Transverse colon (tissue), 4 donors: ENCODE data around the gene LIN7C. TPM values are rescaled to one million over a fixed set of nuclear protein-coding genes. Genes with fewer than 3 reads are reported as not detected.

Experiments
- DNase-seq: peaks from one replicate; pipeline ENCODE4 v3.0.0-alpha.2; 2019
- H3K27ac ChIP-seq, 4 donors: fragments of 200-600 bp; sonication (generic); 2 replicates each; pipeline ENCODE4 v1.5.1; 2016 to 2018; ENCODE audit warnings: inconsistent platforms in 4 of 4
- H3K27me3 ChIP-seq: fragments of 200-600 bp; sonication (generic); 2 replicates; pipeline ENCODE4 v1.5.1; 2017; ENCODE audit warnings: inconsistent platforms
- H3K36me3 ChIP-seq, 4 donors: fragments of 200-600 bp; sonication (generic); 2 replicates each; pipeline ENCODE4 v1.5.1; 2017 to 2019; ENCODE audit warnings: inconsistent platforms in 4 of 4
- H3K4me1 ChIP-seq, 4 donors: fragments of 200-600 bp; sonication (generic); 2 replicates each; pipeline ENCODE4 v1.5.1; 2017 to 2020; ENCODE audit warnings: inconsistent platforms in 4 of 4
- H3K4me3 ChIP-seq, 4 donors: fragments of 200-600 bp; sonication (generic); 1 replicate in 1 of 4; 2 replicates in 3 of 4; pipeline versions ENCODE4 v1.5.1 to v1.6.1; 2017 to 2019; ENCODE audit warnings: inconsistent platforms in 4 of 4
- H3K9me3 ChIP-seq, 2 donors: fragments of 200-600 bp; sonication (generic); 2 replicates each; pipeline ENCODE4 v1.5.1; 2017 to 2019; ENCODE audit warnings: inconsistent platforms in 2 of 2
- CTCF ChIP-seq, 5 experiments: fragments of 200-600 bp in 3 of 5; fragments of 450-650 bp in 2 of 5; sonication (generic) in 3 of 5; IDR thresholded peaks; 1 replicate in 2 of 5; 2 replicates in 3 of 5; pipeline ENCODE4 v1.5.1; 2016 to 2017; ENCODE audit warnings: antibody characterized with exemption in 5 of 5, inconsistent platforms in 3 of 5, mild to moderate bottlenecking in 2 of 5, moderate library complexity in 1 of 5
- EP300 ChIP-seq: sonication (generic); formaldehyde crosslinking; IDR thresholded peaks from one replicate; pipeline ENCODE4 v1.6.1; 2017; ENCODE audit warnings: antibody characterized with exemption, low read depth
- POLR2A ChIP-seq: fragments of 450-650 bp; IDR thresholded peaks from one replicate; pipeline ENCODE4 v1.6.1; 2016; ENCODE audit warnings: antibody characterized with exemption, mild to moderate bottlenecking, moderate library complexity
- POLR2AphosphoS5 ChIP-seq, 3 donors: sonication (generic); formaldehyde crosslinking; IDR thresholded peaks; one replicate each; pipeline ENCODE4 v1.6.1; 2016; ENCODE audit warnings: antibody characterized with exemption in 3 of 3
- WGBS, 2 donors: methylation state at CpG; one replicate each; pipeline ENCODE4 v1.1.5; 2018; ENCODE audit warnings: low coverage in 1 of 2; 5-methylcytosine and 5-hydroxymethylcytosine counted together
- in situ Hi-C, 4 donors: fragments of 200-750 bp; cut with MboI; loops; one replicate each; pipeline versions ENCODE4 v1.15.0 to v1.15.1; 2017; ENCODE audit warnings: low sequenced_read_pairs in 3 of 4, low pct_ligation_motif_present in 1 of 4, low pct_unique_long_range_greater_than_20kb in 1 of 4
- intact Hi-C: fragments of 100-400 bp; cut with DNase I; formaldehyde crosslinking; loops from one replicate; pipeline ENCODE4 v1.15.1; 2023; ENCODE audit warnings: low total_unique reads
- total RNA-seq, 4 donors: library from RNA; depleted of rRNA; stranded (reverse); fragments of >200 nt; gene quantifications; one replicate each; pipeline ENCODE4 v1.1.0, GENCODE V29; 2016

LIN7C gene
- total RNA-seq, 4 donors from 2014 or later = 23.1 to 49.2 (median 32.4) TPM

- no peak for TF ChIP-seq EP300
- TF ChIP-seq POLR2AphosphoS5 (IDR thresholded peaks at IDR 0.05) = no peak
- TF ChIP-seq CTCF (IDR thresholded peaks at IDR 0.05) = no peak
- no peak for TF ChIP-seq POLR2A
- no peak overlapping the region for H3K27ac ChIP-seq
- no peaks in the 10 kb centered on the region for H3K27me3 ChIP-seq
- in situ Hi-C loops = no loop called here
- WGBS, 2 donors = 88 to 100% methylated on average over 2 of the region's 2 CpGs
- DNase-seq = no peak
- no peaks in the 10 kb centered on the region for H3K36me3 ChIP-seq
- H3K9me3 ChIP-seq = no peaks in the 10 kb centered on the region
- no peak overlapping the region for H3K4me3 ChIP-seq
- intact Hi-C loops = no loop called here
- no peaks in the 10 kb centered on the region for H3K4me1 ChIP-seq
These were observed 28.5 kb upstream of the LIN7C start for GRCh38 chr11:27535103-27535502.

DNA sequence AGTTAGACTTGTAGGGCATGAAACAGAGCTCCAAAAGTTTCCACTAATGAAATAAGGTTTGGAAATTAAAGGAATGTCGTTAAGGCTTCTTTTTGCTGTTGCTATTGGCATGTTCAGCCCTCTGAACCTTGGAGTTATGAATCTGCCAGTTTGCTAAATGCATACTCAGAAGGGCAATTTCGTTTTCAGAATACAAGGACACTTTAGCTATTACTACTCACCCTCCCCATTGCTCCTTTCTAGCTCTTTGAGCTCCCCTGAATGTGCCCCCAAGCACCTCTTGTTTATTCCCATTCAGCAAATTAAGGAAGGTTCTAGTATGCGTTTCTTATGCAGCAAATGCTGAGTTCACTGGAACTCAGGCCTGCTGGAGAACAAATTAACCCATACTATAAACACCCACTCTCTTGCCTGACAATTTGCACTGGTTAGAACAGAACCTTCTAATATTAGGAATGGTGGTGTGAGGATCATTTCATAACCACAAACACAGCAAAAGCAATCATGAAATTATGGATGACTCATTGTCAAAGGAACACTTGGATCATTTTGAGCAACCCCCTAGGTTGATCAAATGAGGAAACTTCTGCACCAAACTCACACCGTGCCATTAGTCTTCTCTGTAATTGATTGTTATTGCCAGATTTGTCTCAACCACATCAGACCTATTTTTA, 26.2 kb upstream of the LIN7C start:
- intact Hi-C loops (no loop called here), in situ Hi-C loops (no loop called here)
- H3K27ac ChIP-seq = no peak overlapping the region
- H3K4me3 ChIP-seq = no peak overlapping the region
- no peaks in the 10 kb centered on the region for H3K9me3 ChIP-seq
- 72 to 77% methylated on average over 4 of the region's 4 CpGs for WGBS, 2 donors
- DNase-seq = no peak
- TF ChIP-seq POLR2A = no peak
- no peak for TF ChIP-seq EP300
- no peak for TF ChIP-seq POLR2AphosphoS5 (IDR thresholded peaks at IDR 0.05)
- no peak for TF ChIP-seq CTCF (IDR thresholded peaks at IDR 0.05)
- H3K27me3 ChIP-seq = no peaks in the 10 kb centered on the region
- no peaks in the 10 kb centered on the region for H3K36me3 ChIP-seq
- no peaks in the 10 kb centered on the region for H3K4me1 ChIP-seq

DNA sequence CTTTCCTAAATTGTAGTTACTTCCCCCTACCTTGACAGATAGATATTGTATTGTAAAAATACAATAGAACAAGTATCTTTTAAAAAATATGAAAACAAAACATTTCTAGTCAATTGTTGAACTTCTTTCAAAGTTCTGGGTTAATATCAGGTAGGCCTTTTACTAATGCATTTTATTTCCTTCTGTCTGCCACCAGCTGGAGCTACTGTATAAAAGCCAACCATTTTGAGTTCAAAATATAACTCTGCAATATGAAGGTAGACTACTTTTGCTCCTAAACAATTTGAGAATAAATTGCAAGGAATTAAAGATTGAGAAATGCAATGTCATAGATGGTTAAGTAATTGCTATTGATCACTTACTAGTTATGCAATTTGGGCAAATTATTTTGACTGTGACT, 22.1 kb upstream of the LIN7C start:
- Histone ChIP-seq H3K27ac (no peak overlapping the region), H3K27me3 (no peaks in the 10 kb centered on the region), H3K9me3 (no peaks in the 10 kb centered on the region), H3K36me3 (no peaks in the 10 kb centered on the region), H3K4me1 (no peaks in the 10 kb centered on the region), H3K4me3 (no peak overlapping the region)
- in situ Hi-C loops (no loop called here), intact Hi-C loops (no loop called here)
- no peak for TF ChIP-seq POLR2AphosphoS5 (IDR thresholded peaks at IDR 0.05)
- no peak for TF ChIP-seq POLR2A
- no peak for TF ChIP-seq CTCF (IDR thresholded peaks at IDR 0.05)
- TF ChIP-seq EP300 = no peak
- no peak for DNase-seq

DNA sequence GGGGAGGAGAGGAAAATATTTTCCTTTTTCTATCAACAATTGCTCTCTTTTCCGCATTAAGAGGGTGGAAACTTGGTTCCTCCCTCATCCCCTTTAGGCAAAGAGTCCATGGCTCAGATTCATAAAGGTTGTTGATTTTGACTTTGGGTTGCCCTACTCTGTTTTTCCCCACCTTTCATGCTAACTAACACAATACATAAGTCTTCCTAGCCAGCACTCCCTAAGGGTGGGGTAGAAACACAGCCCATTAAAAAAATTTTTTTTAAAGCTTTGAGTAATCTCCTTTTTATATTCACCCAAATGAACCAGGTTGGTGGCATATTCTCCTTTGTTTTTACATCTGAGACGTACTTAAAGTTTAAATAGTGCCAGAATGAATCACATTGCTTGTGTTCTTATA, 20.0 kb upstream of the LIN7C start:
- TF ChIP-seq EP300 (no peak), POLR2AphosphoS5 (IDR thresholded peaks at IDR 0.05) (no peak), POLR2A (no peak), CTCF (IDR thresholded peaks at IDR 0.05) (no peak)
- intact Hi-C loops (no loop called here), in situ Hi-C loops (no loop called here)
- H3K4me3 ChIP-seq = no peak overlapping the region
- 75 to 79% methylated on average over 2 of the region's 2 CpGs for WGBS, 2 donors
- no peak overlapping the region for H3K27ac ChIP-seq
- no peaks in the 10 kb centered on the region for H3K4me1 ChIP-seq
- no peak for DNase-seq
- no peaks in the 10 kb centered on the region for H3K9me3 ChIP-seq
- no peaks in the 10 kb centered on the region for H3K36me3 ChIP-seq
- no peaks in the 10 kb centered on the region for H3K27me3 ChIP-seq
